SKM-1 treated with dmso at 0.1 percent for 144 hours (cell line): ENCODE data around the gene PHYHIPL.

Experiments used
- DNase-seq: peaks from one replicate; lab custom pipeline; 2025; ENCODE audit not compliant: unreplicated experiment; lab: John Stamatoyannopoulos, UW

PHYHIPL gene

DNA sequence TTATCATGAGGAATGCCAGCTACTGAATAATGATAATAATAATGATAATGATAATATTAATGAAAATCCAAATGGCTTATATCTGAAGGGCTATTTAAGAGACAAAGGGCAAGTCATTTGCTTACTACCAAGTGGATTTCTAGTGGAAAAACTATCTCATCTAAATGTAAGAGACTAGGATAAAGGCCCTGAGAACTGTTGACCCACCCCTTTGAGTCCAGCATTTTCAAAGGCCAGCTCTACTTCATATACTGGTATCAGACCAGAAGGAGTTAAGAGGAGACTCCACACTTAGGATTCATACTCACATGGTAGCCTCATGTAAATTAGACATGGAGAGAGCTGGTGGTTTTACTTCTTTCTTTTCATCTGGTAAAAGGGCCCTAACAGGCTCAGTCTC, 76.0 kb downstream of the PHYHIPL start:
- no peak for DNase-seq

DNA sequence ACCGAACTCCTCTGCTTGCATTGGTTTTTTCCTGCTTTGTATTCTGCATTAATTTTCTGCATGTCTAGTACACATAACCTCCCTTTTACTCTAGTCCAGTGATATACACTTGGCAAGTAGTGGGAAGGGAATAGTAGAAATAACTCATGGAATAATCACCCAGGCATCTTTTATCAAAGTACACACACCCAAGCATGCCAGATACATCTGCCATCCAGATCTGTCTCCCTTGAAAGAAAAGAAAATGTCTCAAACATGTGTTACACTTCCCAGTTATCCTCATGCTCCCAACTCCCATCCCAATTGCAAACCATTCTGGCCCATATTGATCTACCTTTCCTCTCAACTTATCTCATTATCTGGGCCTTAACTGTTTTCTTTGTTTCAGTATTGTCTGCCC, 79.0 kb downstream of the PHYHIPL start:
- DNase-seq = no peak

DNA sequence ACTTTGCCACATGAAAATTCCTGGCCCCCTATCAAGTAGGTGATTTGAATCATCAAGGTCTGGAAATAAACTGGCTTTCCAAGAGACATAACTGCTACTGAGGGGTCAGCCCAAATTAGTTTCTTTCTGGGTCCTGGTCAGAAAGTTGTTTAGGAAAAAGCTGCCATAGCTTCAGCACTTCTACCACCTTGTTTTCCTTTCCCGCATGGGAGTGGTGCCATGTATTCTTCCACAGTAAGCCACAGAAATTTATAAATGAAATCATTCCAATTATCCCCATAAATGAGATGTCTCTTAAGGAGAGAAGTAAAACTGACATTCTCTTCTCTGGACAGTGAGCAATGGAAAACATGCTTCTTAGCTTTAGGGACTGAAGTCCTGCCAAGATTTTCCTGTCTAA, 80.8 kb downstream of the PHYHIPL start:
- DNase-seq = no peak

DNA sequence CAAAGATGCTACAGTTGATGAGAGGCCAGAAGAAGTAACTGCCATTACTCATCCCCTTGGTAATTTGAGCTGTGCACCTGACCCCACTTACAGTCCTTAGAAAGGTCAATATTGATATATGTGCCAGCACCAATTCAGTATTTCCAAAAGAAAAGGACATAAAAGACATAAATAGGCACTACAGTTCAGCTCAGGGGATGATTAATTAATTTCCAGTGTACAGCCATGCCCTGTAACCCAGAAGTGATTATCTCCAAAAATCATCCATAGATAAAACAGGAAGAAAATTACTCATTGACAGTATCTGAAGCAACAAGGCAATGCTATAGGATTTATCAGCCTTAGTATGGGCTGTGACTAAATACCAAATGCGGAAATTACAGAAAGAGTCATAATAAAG, 82.4 kb downstream of the PHYHIPL start:
- DNase-seq = no peak

DNA sequence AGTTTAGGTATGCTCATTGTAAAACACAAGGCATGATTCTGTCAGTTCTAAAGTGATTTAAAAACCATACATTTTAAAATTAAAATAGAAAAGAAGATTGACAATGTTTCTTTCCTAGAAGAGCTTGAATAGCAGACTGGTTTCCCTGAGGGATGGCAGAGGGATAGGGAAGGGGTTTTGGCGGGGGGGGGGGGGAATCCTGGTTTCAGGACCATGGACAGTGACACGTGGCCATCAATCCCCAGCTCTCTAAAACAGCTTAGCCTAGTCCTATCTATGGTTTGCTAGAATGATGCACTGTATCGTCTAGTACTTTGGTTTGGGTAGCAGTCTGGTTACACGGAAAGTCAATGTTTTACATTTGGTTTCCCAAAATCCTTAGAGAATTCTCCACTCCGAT, 88.7 kb downstream of the PHYHIPL start:
- DNase-seq = no peak

DNA sequence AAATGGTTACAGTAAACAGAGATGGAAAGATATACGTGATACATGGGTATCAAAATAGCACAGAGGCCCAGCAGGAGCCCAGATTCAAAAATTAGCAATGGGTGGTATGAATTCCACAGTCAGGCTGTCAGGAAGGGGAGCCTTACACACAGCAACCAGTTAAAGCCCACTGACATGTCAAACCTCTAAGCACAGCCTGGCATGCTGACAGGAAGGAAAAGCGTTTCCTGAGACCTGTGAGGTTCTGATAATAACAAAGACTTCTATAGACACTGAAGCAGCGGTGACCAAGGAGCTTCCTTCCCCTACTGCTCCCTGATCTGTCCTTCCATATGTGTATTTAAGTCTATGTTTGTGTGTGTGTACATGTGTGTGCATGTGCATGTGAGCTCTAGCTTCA, 89.9 kb downstream of the PHYHIPL start:
- no peak for DNase-seq

DNA sequence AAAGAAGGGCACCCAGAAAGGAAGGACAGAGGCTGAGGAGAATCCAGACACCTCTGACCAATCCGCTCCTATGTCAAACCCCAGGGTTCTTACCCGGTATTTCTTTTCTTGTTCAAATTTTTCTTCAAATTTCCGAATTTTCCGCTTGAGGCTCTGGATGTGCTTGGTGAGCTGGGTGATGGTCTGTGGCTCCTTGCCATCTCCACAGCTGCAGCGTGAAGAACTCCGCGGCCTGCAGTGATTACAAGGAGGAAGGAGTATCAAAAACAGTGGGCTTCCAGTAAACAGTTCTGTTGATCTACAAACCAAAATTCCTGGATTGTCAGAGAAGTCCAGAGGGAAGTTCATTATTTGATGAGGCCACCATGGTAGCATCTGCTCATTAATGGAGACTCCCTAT, 92.0 kb downstream of the PHYHIPL start:
- no peak for DNase-seq

DNA sequence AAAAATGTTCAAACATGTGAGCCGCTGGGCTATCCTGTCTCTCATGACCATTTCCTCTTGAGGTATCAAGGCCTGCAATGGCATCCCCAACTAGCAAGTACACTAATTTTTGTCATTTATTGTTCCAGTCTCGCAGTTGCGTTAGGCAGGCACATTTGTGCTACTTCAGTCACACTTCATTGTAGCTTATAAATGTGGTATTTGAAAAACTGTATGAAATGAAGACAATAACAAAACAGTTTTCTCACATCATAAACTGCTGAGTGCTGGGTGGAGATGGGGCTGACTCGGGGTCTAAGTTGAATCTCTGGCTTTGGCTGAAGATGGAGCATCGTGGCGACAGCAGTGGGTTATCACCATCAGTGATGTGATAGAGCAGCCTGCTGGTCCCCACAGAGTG, 93.2 kb downstream of the PHYHIPL start:
- DNase-seq = no peak

DNA sequence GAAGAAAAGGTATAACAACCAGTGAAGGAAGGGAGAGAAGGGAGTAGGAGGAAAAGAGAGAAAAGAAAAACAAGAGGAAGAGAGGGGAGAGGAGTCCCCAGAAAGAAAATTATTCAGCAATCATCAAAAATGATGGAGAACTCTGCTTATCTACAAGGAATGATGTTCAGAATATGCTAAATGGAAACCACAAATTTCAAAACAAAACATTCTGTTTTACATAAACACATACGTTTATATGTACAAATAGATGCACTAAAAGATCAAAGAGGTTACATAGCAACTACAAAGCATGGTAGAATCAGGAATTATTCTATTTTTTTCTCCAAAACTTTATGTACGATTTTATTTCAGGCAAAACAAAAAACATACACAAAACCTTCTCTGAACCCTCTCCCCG, 94.0 kb downstream of the PHYHIPL start:
- DNase-seq = no peak

DNA sequence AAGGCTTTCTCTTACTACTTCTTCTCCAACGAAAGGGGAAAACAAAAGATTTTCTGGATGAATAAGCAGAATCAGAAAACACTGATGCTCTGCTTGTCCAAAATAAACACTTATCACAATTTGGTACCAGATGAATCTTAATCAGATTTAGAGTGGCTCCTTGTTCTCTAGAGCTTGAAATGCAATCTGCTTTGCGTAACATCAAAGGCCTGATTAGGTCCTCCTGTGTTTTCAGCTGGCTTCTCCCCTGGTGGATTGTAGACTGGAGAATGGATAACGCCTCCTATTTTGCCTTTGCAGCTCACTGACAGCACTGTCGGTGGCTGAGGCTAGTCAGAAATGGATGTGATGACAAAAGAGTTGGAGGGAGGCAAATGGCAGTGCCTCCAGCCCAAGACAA, 94.7 kb downstream of the PHYHIPL start:
- no peak for DNase-seq

DNA sequence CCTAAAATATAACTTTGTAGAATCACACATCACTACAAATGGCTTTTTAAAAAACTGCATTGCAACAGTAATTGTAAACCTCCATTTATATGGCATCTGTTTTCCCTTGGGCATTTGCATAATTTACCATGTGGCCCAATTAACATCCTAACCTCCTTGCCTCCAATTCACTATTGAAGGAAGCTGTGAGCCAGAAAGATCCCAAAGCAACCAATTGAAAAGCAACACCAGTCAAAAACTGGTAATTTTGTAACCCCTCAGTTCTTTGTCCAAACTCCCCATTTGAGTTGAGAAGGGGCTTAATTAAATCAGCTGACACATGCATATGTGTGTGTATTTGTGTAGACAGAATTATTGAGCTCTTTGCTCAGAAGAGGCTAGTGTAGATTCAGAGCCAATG, 95.6 kb downstream of the PHYHIPL start:
- DNase-seq = no peak

DNA sequence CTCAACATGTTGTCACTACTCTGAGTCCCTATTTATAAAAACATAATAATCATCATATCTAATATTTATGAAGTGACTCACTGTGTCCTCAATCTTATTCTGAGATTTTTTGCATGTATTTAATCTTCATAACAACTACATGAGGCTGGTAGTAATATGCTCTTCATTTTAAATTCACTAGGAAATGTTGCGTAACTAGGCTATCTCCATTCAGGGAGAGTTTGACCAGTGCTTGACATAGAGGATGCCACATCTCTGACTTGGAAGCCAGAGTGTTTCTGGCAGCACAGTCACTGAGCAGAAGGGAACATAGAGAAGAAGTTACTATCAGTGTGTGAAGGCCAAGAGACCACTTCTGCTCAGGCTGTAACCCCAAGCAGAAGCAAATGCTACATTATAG, 97.0 kb downstream of the PHYHIPL start:
- DNase-seq = no peak

DNA sequence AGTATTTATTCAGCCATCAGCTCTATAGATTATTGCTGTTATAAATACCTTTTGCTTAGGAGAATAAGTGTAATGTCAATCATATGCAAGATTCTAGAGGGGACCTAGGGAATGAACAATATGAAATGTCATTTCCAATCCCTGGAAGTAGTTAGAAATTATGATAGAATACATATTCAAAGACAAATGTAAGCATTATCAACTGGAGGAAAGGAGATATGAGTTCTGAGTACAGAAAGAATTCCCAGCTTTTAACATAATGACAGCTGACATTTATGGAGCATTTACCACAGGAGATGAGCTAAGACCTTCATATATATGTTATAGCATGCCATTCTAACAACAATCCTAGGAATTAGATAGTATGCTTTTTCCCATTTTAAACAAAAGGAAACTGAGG, 99.7 kb downstream of the PHYHIPL start:
- DNase-seq = no peak

DNA sequence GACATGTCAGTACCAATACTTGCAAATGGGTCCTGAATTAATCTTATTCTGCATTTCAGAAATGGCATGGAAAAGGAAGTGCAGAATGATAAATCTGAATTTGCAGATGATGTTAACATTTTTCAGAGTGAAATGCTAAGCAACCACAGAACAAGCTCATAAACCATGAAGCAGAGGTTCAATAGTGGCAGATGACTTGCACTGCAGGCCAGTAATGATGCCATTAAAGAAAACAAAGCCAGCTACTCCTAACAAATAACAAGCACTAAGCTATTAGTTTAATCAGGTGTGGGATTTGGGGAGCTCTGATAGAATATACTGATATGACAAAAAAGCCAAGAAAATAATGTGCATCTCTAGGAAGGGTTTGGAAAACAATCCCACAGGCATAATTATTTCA, 100.5 kb downstream of the PHYHIPL start:
- no peak for DNase-seq

DNA sequence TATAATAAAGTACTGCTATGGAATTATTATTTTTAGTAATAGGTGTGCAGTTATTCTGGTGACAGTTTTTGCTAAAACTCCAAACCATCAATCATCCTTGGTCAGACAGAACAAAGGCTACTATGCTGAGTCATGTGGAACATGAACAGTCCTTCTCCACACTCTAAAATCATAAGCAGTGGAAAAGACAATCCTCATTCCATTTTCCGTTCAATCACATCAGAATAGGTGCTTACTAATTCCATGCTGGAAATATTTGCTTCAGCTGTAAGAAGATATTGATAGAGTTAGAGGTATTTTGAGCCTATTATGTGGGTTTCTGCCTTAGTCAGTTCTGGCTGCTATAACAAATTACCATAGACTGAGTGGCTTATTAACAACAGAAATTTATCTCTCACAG, 103.0 kb downstream of the PHYHIPL start:
- no peak for DNase-seq

DNA sequence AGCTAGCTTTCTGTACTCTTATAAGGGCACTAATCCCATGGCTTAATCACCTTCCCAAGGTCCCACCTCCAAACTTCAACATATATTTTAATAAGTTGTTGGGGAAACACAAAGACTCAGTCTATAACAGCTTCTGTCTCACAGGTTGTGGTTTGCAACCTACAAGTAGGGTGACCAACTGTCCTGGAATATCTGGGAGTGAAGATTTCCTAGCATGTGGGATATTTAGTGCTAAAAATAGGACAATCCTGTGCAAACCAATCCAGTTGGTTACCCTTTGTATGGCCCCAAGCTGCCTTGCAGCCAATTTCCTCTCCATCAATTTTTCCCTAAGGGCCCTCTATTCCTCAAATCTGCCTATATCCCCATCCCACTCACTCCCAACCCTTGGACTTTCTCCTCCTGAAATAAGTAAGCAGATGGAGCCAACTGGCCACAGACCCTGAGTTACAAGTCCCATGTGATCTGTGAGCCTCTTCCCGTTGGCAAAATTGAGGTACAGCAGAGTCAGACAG, 103.6 kb downstream of the PHYHIPL start:
- no peak for DNase-seq

DNA sequence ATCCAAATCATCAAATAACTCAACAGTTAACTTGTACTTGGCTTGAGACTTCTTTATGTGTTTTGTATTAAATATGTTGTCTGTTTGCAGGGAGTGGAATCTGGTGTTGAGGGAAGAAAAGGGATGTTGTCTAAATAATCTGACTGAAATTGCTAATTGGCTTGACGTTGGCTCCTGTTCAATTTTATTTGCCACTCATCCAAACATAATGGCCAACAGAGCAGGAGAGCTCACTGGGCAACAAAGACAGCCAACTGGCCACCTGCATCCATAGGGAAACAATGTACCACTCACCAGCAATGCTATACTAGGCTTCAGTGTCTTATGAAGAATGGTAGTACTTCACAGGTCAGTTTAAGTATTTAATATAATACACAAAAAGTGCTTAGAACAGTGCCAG, 105.4 kb downstream of the PHYHIPL start:
- no peak for DNase-seq

DNA sequence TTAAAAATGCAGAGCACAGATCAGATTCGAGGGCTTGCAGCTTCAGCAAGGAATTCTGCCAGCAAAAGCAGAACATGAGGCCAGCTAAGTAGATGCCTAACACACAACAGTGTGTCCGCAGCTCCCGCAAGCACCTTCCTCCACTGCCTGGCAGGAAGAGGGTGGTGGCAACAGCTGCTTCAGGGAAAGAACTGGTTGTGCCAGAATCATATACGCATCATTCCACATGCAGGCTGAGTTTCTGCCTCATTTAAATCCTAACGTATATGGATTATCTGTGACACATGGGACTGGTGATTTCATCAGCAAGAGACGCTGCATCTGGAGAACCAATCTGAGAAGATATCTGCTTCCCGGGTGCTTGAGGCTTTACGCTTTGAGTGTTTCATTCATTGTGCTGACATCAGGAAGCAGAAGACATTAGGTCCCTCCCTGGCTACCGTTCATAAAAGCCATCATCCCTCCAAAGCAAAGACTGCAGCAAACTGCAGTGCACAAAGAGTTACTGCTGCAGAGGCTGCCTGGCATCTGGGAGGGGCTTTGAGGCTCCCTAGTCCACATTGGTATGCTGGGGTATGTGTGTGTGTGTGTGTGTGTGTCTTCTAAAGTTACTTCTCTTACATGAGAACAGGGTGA, 107.1 kb downstream of the PHYHIPL start:
- DNase-seq = no peak

DNA sequence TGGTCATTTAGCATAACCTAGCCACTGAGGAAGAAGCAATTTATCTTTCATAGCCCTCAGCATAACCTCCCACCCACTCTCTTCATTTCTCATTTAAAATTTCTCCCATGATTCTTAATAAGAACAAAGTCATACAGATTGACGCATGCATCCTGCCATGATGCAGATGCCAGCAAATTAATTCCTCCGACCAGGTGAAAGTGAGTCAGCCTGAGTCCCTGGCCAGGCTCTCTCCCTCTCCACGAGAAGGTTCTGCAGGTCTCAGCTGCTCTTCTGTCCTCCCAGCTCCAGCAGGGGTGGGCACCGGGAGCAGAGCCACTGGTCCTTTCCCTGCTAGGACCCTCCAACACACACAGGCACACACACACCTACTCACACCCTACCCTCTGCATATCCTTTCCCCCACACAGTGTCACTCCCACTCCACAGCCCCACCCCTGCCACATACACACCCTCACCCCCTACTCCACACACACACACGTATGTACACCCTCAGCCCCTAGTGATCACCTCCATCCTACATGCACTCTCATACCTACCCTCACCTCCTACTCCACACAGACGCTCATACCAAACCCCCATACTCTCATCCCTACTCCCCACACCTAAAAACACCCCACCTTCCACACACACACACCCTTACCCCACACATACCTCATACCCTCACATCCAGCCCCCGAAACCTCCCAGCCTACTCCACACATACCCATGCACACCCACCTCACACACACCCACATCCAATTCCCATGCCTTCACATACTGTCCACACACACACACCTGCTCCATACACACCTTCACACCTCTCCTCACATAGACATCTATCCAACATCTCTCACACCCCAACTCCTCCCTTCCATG, 107.9 kb downstream of the PHYHIPL start:
- DNase-seq = no peak

DNA sequence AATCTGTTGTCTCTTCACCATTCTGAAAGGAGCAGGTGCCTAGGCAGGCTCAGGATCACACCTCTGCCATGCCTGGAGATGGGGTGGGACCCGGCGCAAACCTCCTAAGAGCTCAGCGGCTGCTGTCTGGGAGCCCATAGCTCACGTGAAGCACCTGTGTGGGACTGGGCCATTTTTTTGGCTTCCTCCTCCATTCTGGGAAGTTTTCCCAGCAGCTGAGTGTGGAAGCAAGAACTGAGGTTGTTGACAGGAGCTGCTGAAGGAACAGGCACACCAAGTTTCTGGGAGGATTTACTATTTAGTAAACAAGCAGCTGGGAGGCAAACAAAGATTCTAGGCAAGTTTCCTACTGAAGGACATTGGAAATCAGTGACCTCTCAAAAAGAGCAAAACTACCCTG, 108.6 kb downstream of the PHYHIPL start:
- no peak for DNase-seq

DNA sequence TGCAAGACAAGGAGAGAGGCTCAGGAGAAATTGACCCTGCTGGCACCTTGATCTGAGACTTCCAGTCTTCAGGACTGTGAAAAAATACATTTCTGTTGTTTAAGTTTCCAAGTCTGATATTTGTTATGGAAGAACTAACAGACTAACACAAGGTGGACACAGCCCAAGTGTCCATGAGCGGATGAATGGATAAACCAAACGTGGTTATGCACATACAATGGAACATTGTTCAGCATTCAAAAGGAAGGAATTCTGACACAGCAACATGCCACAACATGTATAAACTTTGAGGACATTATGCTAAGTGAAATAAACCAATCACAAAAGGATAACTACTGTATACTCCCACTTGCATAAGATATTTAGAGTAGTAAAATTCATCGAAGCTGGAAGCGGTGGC, 109.4 kb downstream of the PHYHIPL start:
- DNase-seq = no peak

DNA sequence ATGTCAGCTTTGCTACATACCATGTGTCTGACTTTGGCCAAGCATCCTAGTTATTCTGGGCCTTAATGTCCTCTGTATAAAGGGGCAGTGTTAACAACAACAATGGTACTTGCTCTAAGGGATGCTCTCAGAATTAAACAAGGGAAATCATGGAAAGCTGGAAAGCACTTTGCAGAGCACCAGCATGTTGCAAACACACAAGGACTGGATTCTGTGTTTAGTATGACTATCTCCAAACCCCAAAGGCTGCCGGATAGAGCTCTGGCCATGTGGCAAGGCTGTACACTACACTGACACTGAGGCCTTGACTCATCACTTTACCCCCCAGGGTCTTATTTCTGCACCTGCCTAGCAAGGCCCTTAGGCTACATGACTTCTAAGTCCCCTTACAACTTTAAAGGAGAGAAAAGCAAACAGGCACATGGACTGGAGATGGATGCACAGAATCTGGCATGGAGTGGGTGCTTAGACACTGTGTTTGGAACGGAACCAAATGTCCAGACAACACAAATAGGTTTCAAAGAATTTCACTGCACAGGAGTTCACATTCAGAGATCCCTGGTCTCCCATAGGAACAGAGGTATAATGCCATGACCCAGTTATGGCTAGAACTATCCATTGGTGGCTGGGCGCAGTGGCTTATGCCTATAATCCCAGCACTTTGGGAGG, 111.3 kb downstream of the PHYHIPL start:
- no peak for DNase-seq
